Measurements from ENCODE around the gene DDX47.

Gene DDX47

DNA sequence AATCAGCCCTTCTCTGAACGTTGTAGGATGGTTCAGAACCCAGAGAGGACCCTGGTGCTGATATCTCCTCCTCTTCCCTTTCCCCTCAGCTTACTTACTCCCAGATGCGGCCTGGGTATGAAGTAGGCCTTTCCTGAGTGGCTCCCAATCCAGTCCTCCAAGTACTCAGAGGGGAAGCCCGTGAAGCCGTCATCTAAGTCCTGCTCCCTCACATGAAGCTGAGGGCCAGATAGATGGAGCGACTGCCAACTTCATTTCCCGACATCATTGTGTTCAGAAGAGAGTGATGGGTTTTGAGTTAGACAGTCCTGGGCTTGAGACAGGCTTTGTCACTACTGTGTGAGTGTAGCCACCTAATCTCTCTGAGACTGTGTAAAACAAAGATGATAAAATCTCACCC, 25.0 kb upstream of the DDX47 start:
- peak overlapping the region; percentile 83 for H3K4me2 ChIP-seq (ENCODE audit: low read depth, low read length, poor library complexity, severe bottlenecking)

DNA sequence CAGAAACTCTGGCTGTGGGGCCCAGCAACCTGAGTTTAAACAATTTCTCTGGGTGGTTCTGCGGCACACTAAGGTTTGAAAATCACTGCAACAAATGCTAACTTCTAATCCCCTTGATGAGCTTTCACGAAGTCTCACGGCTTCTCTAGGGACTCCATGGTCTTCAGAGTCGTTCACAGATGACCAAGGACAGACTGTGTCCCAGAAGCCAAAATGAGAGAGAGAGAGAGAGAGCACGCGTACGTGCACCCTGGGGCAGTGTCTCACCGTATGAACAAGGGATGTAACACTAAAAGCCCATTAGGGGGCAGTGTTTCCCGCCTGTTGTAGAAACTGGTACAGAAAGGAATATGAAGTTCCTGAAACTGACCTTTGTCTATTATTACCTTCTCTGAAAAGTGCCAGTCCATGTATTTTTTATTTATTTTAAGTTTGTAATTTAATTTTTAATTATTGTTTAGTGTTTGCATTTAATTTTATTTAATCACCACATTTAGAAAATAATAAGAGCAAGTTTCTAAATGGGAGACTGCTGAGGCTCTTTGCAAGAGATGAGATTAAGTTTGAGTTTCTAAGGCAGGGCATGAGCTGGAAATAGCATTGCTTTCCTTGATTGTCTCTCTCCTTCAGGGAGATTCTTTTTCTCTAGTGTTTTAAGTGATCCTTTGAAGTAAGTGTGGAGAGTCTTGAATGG, 24.3 kb upstream of the DDX47 start:
- peak overlapping the region; percentile 82 for H3K9ac ChIP-seq (ENCODE audit: low read depth, low read length, poor library complexity, severe bottlenecking)
- peaks cover 39% of the 10 kb centered on the region for H3K4me1 ChIP-seq (ENCODE audit: insufficient read depth, low read length, poor library complexity, severe bottlenecking)
- H3K27me3 ChIP-seq (ENCODE audit: insufficient read depth, low read length, poor library complexity, severe bottlenecking), result no peaks in the 10 kb centered on the region
- no peaks in the 10 kb centered on the region for H3K36me3 ChIP-seq (ENCODE audit: insufficient read depth, low read length)
- H3K4me2 ChIP-seq (ENCODE audit: low read depth, low read length, poor library complexity, severe bottlenecking), result peak overlapping the region; percentile 83
- H3K79me2 ChIP-seq (ENCODE audit: insufficient read depth, low read length), result peaks cover 17% of the 10 kb centered on the region
- TF ChIP-seq, protein P1, sequence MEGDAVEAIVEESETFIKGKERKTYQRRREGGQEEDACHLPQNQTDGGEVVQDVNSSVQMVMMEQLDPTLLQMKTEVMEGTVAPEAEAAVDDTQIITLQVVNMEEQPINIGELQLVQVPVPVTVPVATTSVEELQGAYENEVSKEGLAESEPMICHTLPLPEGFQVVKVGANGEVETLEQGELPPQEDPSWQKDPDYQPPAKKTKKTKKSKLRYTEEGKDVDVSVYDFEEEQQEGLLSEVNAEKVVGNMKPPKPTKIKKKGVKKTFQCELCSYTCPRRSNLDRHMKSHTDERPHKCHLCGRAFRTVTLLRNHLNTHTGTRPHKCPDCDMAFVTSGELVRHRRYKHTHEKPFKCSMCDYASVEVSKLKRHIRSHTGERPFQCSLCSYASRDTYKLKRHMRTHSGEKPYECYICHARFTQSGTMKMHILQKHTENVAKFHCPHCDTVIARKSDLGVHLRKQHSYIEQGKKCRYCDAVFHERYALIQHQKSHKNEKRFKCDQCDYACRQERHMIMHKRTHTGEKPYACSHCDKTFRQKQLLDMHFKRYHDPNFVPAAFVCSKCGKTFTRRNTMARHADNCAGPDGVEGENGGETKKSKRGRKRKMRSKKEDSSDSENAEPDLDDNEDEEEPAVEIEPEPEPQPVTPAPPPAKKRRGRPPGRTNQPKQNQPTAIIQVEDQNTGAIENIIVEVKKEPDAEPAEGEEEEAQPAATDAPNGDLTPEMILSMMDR (conservative IDR thresholded peaks at IDR 0.05; ENCODE audit: low read length), result peak; percentile 76
- no peak for TF ChIP-seq EZH2phosphoT487 (IDR thresholded peaks at IDR 0.05; ENCODE audit: borderline replicate concordance)
- H3K9me2 ChIP-seq (replicated peaks; ENCODE audit: low read depth, low read length), result no peaks in the 10 kb centered on the region
- 0 out of 2 replicates have a peak overlapping the region, but pooled peaks have one; percentile 38 for H2AFZ ChIP-seq (ENCODE audit: low read length)
- no peaks in the 10 kb centered on the region for H3F3A ChIP-seq (ENCODE audit: low read depth)
- H4K20me1 ChIP-seq (ENCODE audit: insufficient read depth, low read length, poor library complexity, severe bottlenecking), result no peaks in the 10 kb centered on the region
- H3K9me3 ChIP-seq (ENCODE audit: insufficient read depth, low read depth, low read length), result no peaks in the 10 kb centered on the region
- H3K4me3 ChIP-seq (ENCODE audit: low read length, poor library complexity, severe bottlenecking), result peak overlapping the region; percentile 12

More for the DNA sequence above, 25.0 kb upstream of the DDX47 start:
- peak overlapping the region; percentile 82 for H3K9ac ChIP-seq (ENCODE audit: low read depth, low read length, poor library complexity, severe bottlenecking)
- H4K20me1 ChIP-seq (ENCODE audit: insufficient read depth, low read length, poor library complexity, severe bottlenecking), result no peaks in the 10 kb centered on the region
- H3K9me3 ChIP-seq (ENCODE audit: insufficient read depth, low read depth, low read length), result no peaks in the 10 kb centered on the region
- TF ChIP-seq EZH2phosphoT487 (IDR thresholded peaks at IDR 0.05; ENCODE audit: borderline replicate concordance), result no peak
- TF ChIP-seq, protein P1 (conservative IDR thresholded peaks at IDR 0.05; ENCODE audit: low read length), result no peak
- H2AFZ ChIP-seq (ENCODE audit: low read length), result no peak overlapping the region
- H3K4me3 ChIP-seq (ENCODE audit: low read length, poor library complexity, severe bottlenecking), result peak overlapping the region; percentile 83
- no peaks in the 10 kb centered on the region for H3K36me3 ChIP-seq (ENCODE audit: insufficient read depth, low read length)
- peaks cover 17% of the 10 kb centered on the region for H3K79me2 ChIP-seq (ENCODE audit: insufficient read depth, low read length)
- peaks cover 39% of the 10 kb centered on the region for H3K4me1 ChIP-seq (ENCODE audit: insufficient read depth, low read length, poor library complexity, severe bottlenecking)
- H3K27me3 ChIP-seq (ENCODE audit: insufficient read depth, low read length, poor library complexity, severe bottlenecking), result no peaks in the 10 kb centered on the region
- no peaks in the 10 kb centered on the region for H3K9me2 ChIP-seq (replicated peaks; ENCODE audit: low read depth, low read length)
- no peaks in the 10 kb centered on the region for H3F3A ChIP-seq (ENCODE audit: low read depth)

DNA sequence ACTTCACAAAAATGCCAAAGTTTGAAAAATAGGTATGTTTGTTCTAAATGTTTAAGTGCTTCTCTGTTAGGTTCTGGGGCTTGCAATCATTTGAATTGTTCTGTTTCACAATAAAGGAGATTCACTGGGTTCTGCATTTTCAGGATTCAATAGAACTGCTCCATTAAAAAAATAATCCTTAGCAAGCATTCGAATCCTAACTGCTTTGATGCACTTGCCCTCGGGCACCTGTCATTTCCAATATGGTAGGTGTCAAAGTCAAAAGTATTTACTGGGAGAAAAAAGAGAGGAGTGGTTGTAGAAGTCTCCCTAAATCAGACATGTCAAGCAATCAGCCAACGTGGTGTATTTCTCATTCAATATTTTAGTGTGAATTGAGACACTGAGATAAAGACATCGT, 22.2 kb upstream of the DDX47 start:
- TF ChIP-seq, protein P1 (conservative IDR thresholded peaks at IDR 0.05; ENCODE audit: low read length), result no peak
- TF ChIP-seq EZH2phosphoT487 (IDR thresholded peaks at IDR 0.05; ENCODE audit: borderline replicate concordance), result no peak
- H3K4me2 ChIP-seq (ENCODE audit: low read depth, low read length, poor library complexity, severe bottlenecking), result no peak overlapping the region
- H4K20me1 ChIP-seq (ENCODE audit: insufficient read depth, low read length, poor library complexity, severe bottlenecking), result no peaks in the 10 kb centered on the region
- H3F3A ChIP-seq (ENCODE audit: low read depth), result no peaks in the 10 kb centered on the region
- H3K9me2 ChIP-seq (replicated peaks; ENCODE audit: low read depth, low read length), result no peaks in the 10 kb centered on the region
- H3K27me3 ChIP-seq (ENCODE audit: insufficient read depth, low read length, poor library complexity, severe bottlenecking), result no peaks in the 10 kb centered on the region
- H2AFZ ChIP-seq (ENCODE audit: low read length), result no peak overlapping the region
- no peak overlapping the region for H3K9ac ChIP-seq (ENCODE audit: low read depth, low read length, poor library complexity, severe bottlenecking)
- peaks cover 27% of the 10 kb centered on the region for H3K4me1 ChIP-seq (ENCODE audit: insufficient read depth, low read length, poor library complexity, severe bottlenecking)
- no peaks in the 10 kb centered on the region for H3K9me3 ChIP-seq (ENCODE audit: insufficient read depth, low read depth, low read length)
- H3K36me3 ChIP-seq (ENCODE audit: insufficient read depth, low read length), result no peaks in the 10 kb centered on the region
- H3K79me2 ChIP-seq (ENCODE audit: insufficient read depth, low read length), result peaks cover 17% of the 10 kb centered on the region
- no peak overlapping the region for H3K4me3 ChIP-seq (ENCODE audit: low read length, poor library complexity, severe bottlenecking)
